HG02981 (cell line): ENCODE data around the gene ETNK2.

ENCODE experiments used
- ATAC-seq: cut with Tn5 transposase; IDR thresholded peaks from one replicate; pipeline ENCODE4 v1.9.1; 2021; ENCODE audit warnings: mild to moderate bottlenecking, moderate library complexity; ENCODE audit not compliant: unreplicated experiment

The ETNK2 gene

GRCh38 chr1:204128964-204129896 lies 22.6 kb downstream of the ETNK2 start:
- peak; percentile 75 for ATAC-seq

- no peak for ATAC-seq
Measured at GRCh38 chr1:204128464-204128963, 23.3 kb downstream of the ETNK2 start.

- no peak for ATAC-seq
Measured at GRCh38 chr1:204127597-204128242, 24.1 kb downstream of the ETNK2 start.

DNA sequence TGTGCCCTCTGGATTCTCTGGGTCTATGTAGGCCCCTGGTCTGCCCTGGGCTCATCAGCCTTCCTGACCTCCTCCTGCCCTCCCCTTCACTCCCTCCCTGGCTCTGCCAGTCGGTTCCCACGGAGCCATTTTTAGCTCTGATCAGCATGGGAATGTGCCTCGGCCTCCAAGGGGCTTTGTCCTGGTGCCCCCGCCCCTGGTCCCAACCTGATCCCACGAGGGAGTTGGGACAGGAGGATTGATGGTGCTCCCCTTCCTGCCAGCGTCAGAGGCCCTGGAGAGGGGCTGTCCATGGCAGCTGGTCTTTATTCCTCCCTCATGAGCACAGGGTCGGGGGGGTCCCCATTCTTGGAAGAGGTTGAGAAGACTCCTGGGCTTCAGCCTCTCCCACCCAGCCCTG lies 24.9 kb downstream of the ETNK2 start:
- ATAC-seq = no peak

DNA sequence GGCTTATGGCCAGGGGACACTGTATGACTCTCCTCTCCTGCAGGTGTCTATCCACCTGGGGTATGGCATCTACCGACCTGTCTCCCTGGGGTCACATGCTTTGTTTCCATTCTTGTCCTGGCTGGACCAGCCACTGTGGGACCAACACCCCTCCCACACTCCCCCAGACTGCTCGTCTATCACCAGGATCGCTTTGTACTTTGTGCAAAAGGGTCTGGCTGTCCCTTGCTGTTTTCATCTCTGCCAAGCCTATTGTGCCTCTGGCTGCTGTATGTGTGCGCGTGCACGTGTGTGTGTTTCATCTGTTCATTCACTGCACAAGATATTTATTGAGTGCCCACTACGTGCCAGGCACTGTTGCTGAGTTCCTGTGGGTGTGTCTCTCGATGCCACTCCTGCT lies 25.5 kb downstream of the ETNK2 start:
- ATAC-seq = no peak

DNA sequence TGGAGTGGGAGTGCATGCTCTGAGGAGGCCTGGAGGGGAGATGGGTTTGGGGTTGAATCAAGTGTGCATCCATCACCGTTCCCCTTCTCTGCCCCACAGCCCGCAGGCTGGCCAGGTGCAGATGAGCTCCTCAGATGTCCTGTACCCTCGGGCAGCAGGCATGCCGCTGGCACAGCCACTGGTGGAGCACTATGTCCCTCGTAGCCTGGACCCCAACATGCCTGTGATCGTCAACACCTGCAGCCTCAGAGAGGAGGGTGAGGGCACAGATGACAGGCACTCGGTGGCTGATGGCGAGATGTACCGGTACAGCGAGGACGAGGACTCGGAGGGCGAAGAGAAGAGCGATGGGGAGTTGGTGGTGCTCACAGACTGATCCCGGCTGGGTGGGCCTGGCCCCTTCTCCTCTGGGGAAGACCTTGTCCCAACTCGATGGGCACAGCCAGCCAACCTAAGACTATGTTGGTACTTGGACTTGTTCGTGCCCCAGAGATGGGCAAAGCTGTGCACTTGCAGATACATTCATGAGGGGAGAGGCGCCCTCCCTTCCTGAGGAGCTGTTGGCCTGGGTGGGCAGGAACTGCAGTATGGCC lies 26.0 kb downstream of the ETNK2 start:
- no peak for ATAC-seq

DNA sequence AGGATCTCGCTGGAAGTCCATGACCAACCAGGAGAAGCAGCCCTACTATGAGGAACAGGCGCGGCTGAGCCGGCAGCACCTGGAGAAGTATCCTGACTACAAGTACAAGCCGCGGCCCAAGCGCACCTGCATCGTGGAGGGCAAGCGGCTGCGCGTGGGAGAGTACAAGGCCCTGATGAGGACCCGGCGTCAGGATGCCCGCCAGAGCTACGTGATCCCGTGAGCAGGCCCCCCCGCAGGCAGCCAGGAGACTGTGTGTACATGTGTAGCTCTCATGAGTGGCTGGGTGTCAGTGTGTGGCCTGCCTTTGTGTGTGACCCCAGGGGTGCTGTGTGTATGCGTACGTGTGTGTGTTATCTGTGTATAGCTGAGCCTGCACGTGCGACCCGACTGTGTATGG lies 27.2 kb downstream of the ETNK2 start:
- ATAC-seq = no peak

GRCh38 chr1:204123376-204123775 lies 28.5 kb downstream of the ETNK2 start:
- ATAC-seq = no peak

GRCh38 chr1:204121840-204122555 lies 29.8 kb downstream of the ETNK2 start:
- ATAC-seq = no peak

- no peak for ATAC-seq
Measured at GRCh38 chr1:204116539-204116938, 35.3 kb downstream of the ETNK2 start.

- ATAC-seq = no peak
Measured at GRCh38 chr1:204115116-204115515, 36.7 kb downstream of the ETNK2 start.

- ATAC-seq = no peak
Measured at GRCh38 chr1:204114606-204115005, 37.2 kb downstream of the ETNK2 start.

GRCh38 chr1:204113896-204114295 lies 37.9 kb downstream of the ETNK2 start:
- no peak for ATAC-seq

- ATAC-seq = no peak
Measured at GRCh38 chr1:204112876-204113730, 38.7 kb downstream of the ETNK2 start.

- ATAC-seq = no peak
Measured at GRCh38 chr1:204110894-204111633, 40.8 kb downstream of the ETNK2 start.

- no peak for ATAC-seq
Measured at GRCh38 chr1:204108312-204109141, 43.3 kb downstream of the ETNK2 start.

DNA sequence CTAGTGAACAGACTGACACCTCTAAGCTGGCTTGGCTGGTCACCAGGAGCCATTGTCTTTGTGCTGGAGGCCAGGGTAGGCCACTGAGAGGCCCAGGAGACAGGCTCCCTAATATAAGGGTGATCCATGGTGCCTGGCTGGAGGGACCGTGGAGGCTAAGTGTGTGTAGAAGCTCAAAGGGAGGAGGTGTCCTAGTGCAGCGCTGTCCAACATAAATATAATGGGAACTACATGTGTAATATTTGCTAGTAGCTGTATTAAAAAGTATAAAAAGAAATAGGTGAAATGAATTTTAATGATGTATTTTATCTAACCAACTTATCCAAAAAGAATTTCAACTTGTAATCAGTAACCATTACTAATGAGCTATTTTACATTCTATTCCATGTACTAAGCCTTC lies 44.0 kb downstream of the ETNK2 start:
- no peak for ATAC-seq

GRCh38 chr1:204106825-204107224 lies 45.0 kb downstream of the ETNK2 start:
- no peak for ATAC-seq

DNA sequence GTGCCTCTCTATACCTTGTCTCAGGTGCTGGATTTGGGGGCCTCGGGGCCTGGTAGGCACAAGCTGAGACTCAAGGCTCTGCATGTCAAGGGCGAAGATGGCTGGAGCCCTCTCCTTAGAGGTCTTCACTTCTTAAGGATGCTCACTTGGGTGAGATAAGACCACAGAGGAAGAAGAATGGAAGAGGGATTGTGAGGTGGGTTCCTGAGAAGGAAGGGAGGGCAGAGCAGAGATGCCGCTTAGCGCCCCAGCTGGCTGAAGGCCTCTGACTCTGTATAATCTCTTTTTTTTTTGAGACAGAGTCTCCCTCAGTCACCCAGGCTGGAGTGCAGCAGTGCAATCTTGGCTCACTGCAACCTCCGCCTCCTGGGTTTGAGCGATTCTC lies 46.7 kb downstream of the ETNK2 start:
- no peak for ATAC-seq
